Bronchial smooth muscle cell (primary cell): ENCODE results near the gene TAF11L14. TPM values are rescaled to one million over a fixed set of nuclear protein-coding genes. Genes with fewer than 3 reads are reported as not detected.

ENCODE experiments used
- total RNA-seq: library from RNA; depleted of rRNA; stranded (reverse); fragments of >200 nt; gene quantifications from 2 replicates; pipeline ENCODE4 v1.2.1, GENCODE V29; 2014

Gene TAF11L14
- not detected in 2 replicates for total RNA-seq

DNA sequence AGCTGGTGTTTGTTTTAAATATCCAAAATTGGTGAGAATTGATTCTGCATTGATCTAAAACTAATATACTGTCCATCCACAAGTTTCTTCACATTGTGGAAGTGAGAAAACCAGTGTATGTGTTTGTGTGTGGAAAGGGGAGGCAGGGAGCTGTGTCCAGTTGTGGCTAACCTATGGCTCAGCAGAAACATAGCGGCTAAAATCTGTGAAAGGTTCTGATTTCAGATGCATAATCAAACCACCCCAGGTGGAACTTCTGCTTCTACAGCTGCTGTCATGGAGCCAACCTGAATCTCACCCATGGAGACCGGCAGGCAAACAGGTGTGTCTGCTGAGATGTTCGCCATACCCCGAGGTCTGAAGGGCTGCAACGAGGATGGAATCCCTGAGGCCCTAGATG, at the start of gene TAF11L14:
TSS of gene TAF11L14 (plus strand) at position 301 of the 400 bp plus-strand sequence.

DNA sequence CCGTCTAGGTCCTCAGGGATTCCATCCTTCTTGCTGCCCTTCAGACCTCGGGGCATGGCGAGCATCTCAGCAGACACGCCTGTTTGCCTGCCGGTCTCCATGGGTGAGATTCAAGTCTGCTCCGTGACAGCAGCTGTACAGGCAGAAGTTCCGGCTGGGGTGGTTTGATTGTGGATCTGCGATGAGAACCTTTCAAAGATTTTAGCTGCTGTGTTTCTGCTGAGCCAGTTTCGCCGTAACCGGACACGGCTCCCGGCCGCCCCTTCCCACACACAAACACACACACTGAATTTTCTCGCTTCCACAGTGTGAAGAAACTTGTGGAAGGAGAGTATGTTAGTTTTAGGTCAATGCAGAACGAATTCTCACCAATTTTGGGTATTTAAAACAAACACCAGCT, 48.6 kb upstream of the TAF11L14 start, which contains the start of gene TAF11L7:
TSS of gene TAF11L7 (minus strand) at position 101 of the 400 bp plus-strand sequence.

DNA sequence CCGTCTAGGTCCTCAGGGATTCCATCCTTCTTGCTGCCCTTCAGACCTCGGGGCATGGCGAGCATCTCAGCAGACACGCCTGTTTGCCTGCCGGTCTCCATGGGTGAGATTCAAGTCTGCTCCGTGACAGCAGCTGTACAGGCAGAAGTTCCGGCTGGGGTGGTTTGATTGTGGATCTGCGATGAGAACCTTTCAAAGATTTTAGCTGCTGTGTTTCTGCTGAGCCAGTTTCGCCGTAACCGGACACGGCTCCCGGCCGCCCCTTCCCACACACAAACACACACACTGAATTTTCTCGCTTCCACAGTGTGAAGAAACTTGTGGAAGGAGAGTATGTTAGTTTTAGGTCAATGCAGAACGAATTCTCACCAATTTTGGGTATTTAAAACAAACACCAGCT, 43.4 kb upstream of the TAF11L14 start, which contains the start of gene TAF11L8:
TSS of gene TAF11L8 (minus strand) at position 101 of the 400 bp plus-strand sequence.

DNA sequence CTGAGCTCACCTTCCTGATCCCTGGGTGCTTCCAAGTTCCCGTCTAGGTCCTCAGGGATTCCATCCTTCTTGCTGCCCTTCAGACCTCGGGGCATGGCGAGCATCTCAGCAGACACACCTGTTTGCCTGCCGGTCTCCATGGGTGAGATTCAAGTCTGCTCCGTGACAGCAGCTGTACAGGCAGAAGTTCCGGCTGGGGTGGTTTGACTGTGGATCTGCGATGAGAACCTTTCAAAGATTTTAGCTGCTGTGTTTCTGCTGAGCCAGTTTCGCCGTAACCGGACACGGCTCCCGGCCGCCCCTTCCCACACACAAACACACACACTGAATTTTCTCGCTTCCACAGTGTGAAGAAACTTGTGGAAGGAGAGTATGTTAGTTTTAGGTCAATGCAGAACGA, 40.0 kb upstream of the TAF11L14 start, which contains the start of gene TAF11L9:
TSS of gene TAF11L9 (minus strand) at position 140 of the 400 bp plus-strand sequence.

DNA sequence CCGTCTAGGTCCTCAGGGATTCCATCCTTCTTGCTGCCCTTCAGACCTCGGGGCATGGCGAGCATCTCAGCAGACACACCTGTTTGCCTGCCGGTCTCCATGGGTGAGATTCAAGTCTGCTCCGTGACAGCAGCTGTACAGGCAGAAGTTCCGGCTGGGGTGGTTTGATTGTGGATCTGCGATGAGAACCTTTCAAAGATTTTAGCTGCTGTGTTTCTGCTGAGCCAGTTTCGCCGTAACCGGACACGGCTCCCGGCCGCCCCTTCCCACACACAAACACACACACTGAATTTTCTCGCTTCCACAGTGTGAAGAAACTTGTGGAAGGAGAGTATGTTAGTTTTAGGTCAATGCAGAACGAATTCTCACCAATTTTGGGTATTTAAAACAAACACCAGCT, 36.5 kb upstream of the TAF11L14 start, which contains the start of gene TAF11L10:
TSS of gene TAF11L10 (minus strand) at position 101 of the 400 bp plus-strand sequence.

DNA sequence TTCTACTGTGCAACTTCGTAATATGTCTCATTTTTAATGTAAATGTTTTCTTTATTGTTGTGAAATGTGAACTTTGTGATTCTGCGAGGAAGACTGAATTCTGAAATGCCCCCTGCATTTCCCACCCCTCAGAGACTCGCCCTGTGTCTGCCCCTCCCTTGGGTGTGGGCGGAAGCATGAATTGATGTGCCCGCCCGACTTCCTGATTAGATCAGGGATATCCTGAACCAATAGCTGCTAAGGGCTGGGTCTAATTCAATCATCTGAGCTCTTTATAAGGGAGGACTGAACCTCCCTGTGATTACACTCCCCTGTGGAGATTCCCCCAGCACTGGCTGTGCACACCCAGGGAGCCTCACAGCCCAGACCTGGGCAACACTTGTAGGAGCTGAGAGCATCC, 30.4 kb upstream of the TAF11L14 start, which contains the start of gene TAF11L11:
TSS of gene TAF11L11 (plus strand) at position 304 of the 400 bp plus-strand sequence.

DNA sequence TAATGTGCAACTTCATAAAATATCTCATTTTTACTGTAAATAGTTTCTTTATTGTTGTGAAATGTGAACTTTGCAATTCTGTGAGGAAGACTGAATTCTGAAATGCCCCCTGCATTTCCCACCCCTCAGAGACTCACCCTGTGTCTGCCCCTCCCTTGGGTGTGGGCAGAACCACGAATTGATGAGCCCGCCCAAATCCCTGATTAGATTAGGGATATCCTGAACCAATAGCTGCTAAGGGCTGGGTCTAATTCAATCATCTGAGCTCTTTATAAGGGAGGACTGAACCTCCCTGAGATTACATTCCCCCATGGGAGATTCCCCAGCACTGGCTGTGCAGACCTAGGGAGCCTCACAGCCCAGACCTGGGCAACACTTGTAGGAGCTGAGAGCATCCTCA, 24.2 kb upstream of the TAF11L14 start, which contains the start of gene TAF11L12:
TSS of gene TAF11L12 (plus strand) at position 301 of the 400 bp plus-strand sequence.

DNA sequence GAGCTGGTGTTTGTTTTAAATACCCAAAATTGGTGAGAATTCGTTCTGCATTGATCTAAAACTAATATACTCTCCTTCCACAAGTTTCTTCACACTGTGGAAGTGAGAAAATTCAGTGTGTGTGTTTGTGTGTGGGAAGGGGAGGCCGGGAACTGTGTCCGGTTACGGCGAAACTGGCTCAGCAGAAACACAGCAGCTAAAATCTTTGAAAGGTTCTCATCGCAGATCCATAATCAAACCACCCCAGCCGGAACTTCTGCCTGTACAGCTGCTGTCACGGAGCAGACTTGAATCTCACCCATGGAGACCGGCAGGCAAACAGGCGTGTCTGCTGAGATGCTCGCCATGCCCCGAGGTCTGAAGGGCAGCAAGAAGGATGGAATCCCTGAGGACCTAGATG, 2.5 kb upstream of the TAF11L14 start, which contains the start of gene TAF11L13:
TSS of gene TAF11L13 (plus strand) at position 301 of the 400 bp plus-strand sequence.

Other genes starting within 250 kb of the TAF11L14 start
- gene TAF11L2, start 136.2 kb upstream of the TAF11L14 start, total RNA-seq, result not detected in 2 replicates
- gene TAF11L3, start 116.1 kb upstream of the TAF11L14 start, total RNA-seq, result not detected in 2 replicates
- not detected in 2 replicates for gene TAF11L4, start 112.7 kb upstream of the TAF11L14 start, total RNA-seq
- gene TAF11L5, start 109.2 kb upstream of the TAF11L14 start, total RNA-seq, result not detected in 2 replicates
- gene TAF11L6, start 105.8 kb upstream of the TAF11L14 start, total RNA-seq, result not detected in 2 replicates
- gene TAF11L7, start 48.7 kb upstream of the TAF11L14 start, total RNA-seq, result not detected in 2 replicates
- not detected in 2 replicates for gene TAF11L8, start 43.5 kb upstream of the TAF11L14 start, total RNA-seq
- gene TAF11L9, start 40.1 kb upstream of the TAF11L14 start, total RNA-seq, result not detected in 2 replicates
- not detected in 2 replicates for gene TAF11L10, start 36.6 kb upstream of the TAF11L14 start, total RNA-seq
- gene TAF11L11, start 30.3 kb upstream of the TAF11L14 start, total RNA-seq, result not detected in 2 replicates
- gene TAF11L12, start 24.1 kb upstream of the TAF11L14 start, total RNA-seq, result not detected in 2 replicates
- gene TAF11L13, start 2.4 kb upstream of the TAF11L14 start, total RNA-seq, result not detected in 2 replicates